Epithelial cell of proximal tubule (primary cell): ENCODE data around the gene PPARGC1A. TPM values are rescaled to one million over a fixed set of nuclear protein-coding genes. Genes with fewer than 3 reads are reported as not detected.

Source experiments
- DNase-seq: peaks from one replicate; pipeline ENCODE4 v3.0.0-alpha.2; 2011; ENCODE audit warnings: low read depth
- H3K4me3 ChIP-seq: 2 replicates; pipeline ENCODE4 v1.5.1; 2011; ENCODE audit warnings: low read depth, mild to moderate bottlenecking, low read length
- CTCF ChIP-seq: conservative IDR thresholded peaks from 2 replicates; pipeline ENCODE4 v1.5.1; 2012; ENCODE audit warnings: low read depth, mild to moderate bottlenecking, low read length
- total RNA-seq: library from RNA; depleted of rRNA; stranded (reverse); fragments of >200 nt; gene quantifications from 2 replicates; pipeline ENCODE4 v1.2.3, GENCODE V29; 2015

PPARGC1A gene
- total RNA-seq, 1 donor from 2014 or later: 1.4 TPM

GRCh38 chr4:23814587-23814986 is 75.3 kb downstream of the PPARGC1A start:
- DNase-seq: no peak
- TF ChIP-seq CTCF: no peak
- H3K4me3 ChIP-seq: no peak overlapping the region

- H3K4me3 ChIP-seq: no peak overlapping the region
- TF ChIP-seq CTCF: no peak
- no peak for DNase-seq
Measured at GRCh38 chr4:23811161-23811560, 78.7 kb downstream of the PPARGC1A start.

- DNase-seq: no peak
- TF ChIP-seq CTCF: no peak
- H3K4me3 ChIP-seq: no peak overlapping the region
Measured at GRCh38 chr4:23805450-23805851, 84.4 kb downstream of the PPARGC1A start.

GRCh38 chr4:23789762-23790161 is 100.1 kb downstream of the PPARGC1A start:
- H3K4me3 ChIP-seq: no peak overlapping the region
- TF ChIP-seq CTCF: no peak
- DNase-seq: peak; percentile 99

- DNase-seq: peak; percentile 98
- TF ChIP-seq CTCF: no peak
- H3K4me3 ChIP-seq: peak overlapping the region; percentile 45
Measured at GRCh38 chr4:23788460-23788859, 101.4 kb downstream of the PPARGC1A start.

- no peak for DNase-seq
- no peak overlapping the region for H3K4me3 ChIP-seq
- no peak for TF ChIP-seq CTCF
Measured at GRCh38 chr4:23788027-23788426, 101.8 kb downstream of the PPARGC1A start.

- H3K4me3 ChIP-seq: no peak overlapping the region
- peak; percentile 63 for DNase-seq
- no peak for TF ChIP-seq CTCF
Measured at GRCh38 chr4:23782778-23783437, 106.9 kb downstream of the PPARGC1A start.
